ENCODE results near the gene NYAP1. TPM values are rescaled to one million over a fixed set of nuclear protein-coding genes. Genes with fewer than 3 reads are reported as not detected.

Gene NYAP1
- total and polyA plus RNA-seq, 2 of the 8 experiments (the other 6 are each of a cell fraction or from before 2014, with no cell fraction given), result 1.9 to 4.6 TPM

DNA sequence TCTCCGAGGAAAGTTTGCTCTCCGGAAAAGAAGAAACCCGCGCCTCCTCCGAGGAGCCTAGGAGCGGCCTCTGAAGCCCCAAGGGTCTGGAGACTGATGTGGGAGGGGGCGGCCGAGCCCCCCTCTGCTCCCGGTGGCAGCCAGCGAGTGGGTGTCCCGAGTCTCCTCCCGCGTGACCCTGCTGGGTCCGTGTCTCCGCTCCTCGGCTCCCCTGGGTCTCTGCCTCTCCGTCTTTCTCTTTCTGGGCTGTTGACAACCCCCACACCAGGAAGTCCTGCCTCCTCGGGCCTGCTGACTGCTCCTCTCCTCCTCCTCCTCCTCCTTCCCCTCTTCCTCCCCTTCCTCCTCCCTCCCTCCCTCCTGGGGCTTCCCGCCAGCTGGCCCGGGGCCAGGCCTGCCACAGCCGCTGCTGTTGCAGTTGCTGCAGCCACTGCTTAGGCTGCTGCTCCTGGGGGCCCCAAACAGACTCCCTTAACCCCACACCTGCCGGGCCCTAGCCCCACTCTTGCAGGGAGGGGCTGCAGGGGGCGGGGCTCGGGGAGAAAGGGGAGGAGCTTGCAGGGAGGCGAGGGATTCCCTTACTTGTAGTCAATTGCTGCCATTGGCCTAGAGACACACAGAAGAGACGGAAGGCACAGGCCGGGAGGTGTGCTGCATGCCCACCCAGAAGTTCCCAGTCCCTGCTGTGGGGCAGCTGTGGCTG, 4.6 kb upstream of the NYAP1 start, which contains the start of gene TSC22D4 (continued):
- TF ChIP-seq HDAC6 (IDR thresholded peaks at IDR 0.05; ENCODE audit: low read depth, low read length) (no peak), KDM1A (IDR thresholded peaks at IDR 0.05; ENCODE audit: borderline replicate concordance, low read length) (no peak), CHD1 (IDR thresholded peaks at IDR 0.05; ENCODE audit: low read depth, low read length) (no peak), RXRA (IDR thresholded peaks at IDR 0.05; ENCODE audit: insufficient read depth, low read depth, low read length) (no peak), MAFK (IDR thresholded peaks at IDR 0.05; ENCODE audit: low read depth, low read length) (no peak), KDM5A (IDR thresholded peaks at IDR 0.05; ENCODE audit: low read length) (no peak), CHD2 (IDR thresholded peaks at IDR 0.05; ENCODE audit: low read length) (0 out of 2 replicates have a peak, but pooled peaks have one; percentile 31), SP1 (IDR thresholded peaks at IDR 0.05; ENCODE audit: low read depth, low read length) (peak; percentile 59; the same call in 1 of the 2 replicates), POU5F1 (IDR thresholded peaks at IDR 0.05; ENCODE audit: low read depth, low read length) (no peak), TBP (IDR thresholded peaks at IDR 0.05; ENCODE audit: low read depth, low read length) (peak; percentile 63; the same call in 1 of the 2 replicates), SP4 (IDR thresholded peaks at IDR 0.05; ENCODE audit: low read length) (peak; percentile 66; the same call in 1 of the 2 replicates), POLR2A (IDR thresholded peaks at IDR 0.05; ENCODE audit: control extremely low read depth in 1 of 2, low read depth in 2 of 2, low read length in 2 of 2) (no peak; a peak in 1 of 3 replicates), KDM4A (IDR thresholded peaks at IDR 0.05; ENCODE audit: low read depth, low read length, severe bottlenecking) (peak; percentile 81), BCL11A (IDR thresholded peaks at IDR 0.05; ENCODE audit: low read depth in 2 of 2, low read length in 2 of 2) (no peak), SAP30 (IDR thresholded peaks at IDR 0.05; ENCODE audit: insufficient read depth, insufficient replicate concordance, low read length) (peak; percentile 15), BRCA1 (IDR thresholded peaks at IDR 0.05; ENCODE audit: low read depth, low read length) (no peak), EP300 (IDR thresholded peaks at IDR 0.05; ENCODE audit: borderline replicate concordance in 1 of 2, low read depth in 2 of 2, low read length in 2 of 2) (no peak; a peak in 1 of 3 replicates), NRF1 (IDR thresholded peaks at IDR 0.05; ENCODE audit: low read depth, low read length) (no peak), CBX8 (IDR thresholded peaks at IDR 0.05; ENCODE audit: borderline replicate concordance, low read depth, low read length) (no peak)
- TF ChIP-seq, protein P1, sequence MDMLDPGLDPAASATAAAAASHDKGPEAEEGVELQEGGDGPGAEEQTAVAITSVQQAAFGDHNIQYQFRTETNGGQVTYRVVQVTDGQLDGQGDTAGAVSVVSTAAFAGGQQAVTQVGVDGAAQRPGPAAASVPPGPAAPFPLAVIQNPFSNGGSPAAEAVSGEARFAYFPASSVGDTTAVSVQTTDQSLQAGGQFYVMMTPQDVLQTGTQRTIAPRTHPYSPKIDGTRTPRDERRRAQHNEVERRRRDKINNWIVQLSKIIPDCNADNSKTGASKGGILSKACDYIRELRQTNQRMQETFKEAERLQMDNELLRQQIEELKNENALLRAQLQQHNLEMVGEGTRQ (IDR thresholded peaks at IDR 0.05; ENCODE audit: low read length), result 0 out of 2 replicates have a peak, but pooled peaks have one; percentile 2
- TF ChIP-seq, protein P2, sequence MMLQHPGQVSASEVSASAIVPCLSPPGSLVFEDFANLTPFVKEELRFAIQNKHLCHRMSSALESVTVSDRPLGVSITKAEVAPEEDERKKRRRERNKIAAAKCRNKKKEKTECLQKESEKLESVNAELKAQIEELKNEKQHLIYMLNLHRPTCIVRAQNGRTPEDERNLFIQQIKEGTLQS (IDR thresholded peaks at IDR 0.05; ENCODE audit: insufficient read depth, low read depth, low read length), result no peak
- TF ChIP-seq, protein P3, sequence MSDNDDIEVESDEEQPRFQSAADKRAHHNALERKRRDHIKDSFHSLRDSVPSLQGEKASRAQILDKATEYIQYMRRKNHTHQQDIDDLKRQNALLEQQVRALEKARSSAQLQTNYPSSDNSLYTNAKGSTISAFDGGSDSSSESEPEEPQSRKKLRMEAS (IDR thresholded peaks at IDR 0.05), result 0 out of 2 replicates have a peak, but pooled peaks have one; percentile 34

Data from H1 (cell line).